DMS114 treated with DMSO at 0.1 percent for 48 hours (cell line): ENCODE data around the gene PLAAT1.

ENCODE experiments used
- DNase-seq: peaks from one replicate; lab custom pipeline; 2025; ENCODE audit not compliant: unreplicated experiment; lab: John Stamatoyannopoulos, UW

Gene PLAAT1

GRCh38 chr3:193240850-193241706, at the start of gene PLAAT1:
TSS of gene PLAAT1 (plus strand) at chr3:193241222. CDS start at chr3:193255651, 14,429 bp downstream.
- DNase-seq = peak; percentile 40

DNA sequence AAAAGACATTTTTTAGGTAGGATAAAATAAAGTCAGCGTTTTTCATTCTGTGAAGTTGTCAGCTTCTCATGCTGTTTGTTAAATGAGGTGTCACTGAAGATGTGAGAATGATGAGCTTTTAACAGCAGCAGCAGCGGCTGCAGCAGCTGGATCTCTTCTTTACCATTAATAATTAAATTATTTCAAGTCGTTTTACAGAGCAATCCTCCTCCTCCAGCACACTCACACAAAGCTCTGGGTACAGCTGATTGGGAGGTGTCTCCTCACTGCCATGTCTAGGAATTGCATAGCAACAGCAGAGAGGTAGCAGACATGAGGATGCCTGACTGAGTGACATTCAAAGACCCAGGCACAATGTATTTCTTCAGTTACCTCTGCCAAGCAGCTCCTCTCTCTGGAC, 46.7 kb upstream of the PLAAT1 start:
- DNase-seq = no peak

DNA sequence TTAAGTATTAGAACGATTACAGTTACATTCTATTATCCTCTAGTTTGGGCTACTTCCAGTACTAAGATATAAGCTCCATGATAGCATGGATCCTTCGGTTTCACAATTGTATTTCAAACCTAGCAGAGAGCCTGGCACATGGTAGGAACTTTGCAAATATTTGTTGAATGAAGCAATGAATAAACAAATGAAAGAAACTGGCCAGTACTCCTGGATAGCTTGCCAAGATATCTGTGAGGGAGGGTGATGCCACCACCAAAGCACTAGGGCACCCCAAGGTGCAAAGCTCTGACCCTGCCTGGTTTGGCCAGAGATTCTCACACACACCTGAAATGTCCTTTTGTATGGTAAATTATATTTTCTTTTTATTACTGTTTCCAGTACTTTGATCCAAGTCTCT, 44.3 kb upstream of the PLAAT1 start:
- DNase-seq = no peak

DNA sequence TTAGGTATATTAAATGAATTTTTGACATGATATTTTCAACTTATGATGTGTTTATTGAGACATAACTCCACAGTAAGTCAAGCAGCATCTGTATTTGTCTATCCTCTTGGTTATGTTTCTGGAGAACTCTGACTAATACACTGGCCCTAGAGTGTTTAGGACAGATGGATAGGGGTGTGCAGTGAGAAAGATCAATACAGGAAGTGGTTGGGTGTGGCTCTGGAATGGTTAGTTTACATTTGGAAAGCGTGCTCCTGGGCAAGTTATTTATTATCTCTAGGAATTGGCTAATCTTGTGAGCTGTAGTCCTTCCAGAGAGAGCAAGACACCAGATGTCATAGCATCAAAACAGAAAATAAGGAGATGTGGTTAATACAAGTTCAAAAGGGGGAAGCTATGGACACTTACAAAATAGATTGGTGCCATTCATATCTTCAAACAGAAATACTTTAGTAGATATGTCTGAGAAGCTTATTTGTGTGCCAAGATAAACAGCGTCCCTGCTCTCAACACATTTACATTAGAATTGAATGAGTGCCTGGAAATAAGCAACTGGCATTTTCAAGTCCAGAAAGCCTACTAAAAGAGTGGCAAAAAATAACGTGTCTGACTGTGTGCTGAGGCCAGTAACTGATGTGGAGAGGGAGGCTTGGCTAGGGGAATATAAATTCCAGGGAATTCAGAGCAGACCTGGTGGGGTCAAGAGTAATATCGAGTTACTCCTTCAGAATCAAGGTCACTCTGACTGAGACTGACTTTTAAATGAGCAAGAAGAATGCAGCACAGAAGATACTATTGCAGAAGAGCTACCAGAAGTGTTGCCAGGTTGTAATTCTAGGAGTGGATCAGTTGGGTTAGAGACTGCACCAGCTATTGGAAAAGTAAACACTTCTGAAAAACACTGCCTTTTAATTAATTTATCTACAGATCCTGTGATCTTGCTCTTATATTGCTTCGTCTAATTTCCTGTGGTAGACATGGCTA, 33.4 kb upstream of the PLAAT1 start:
- no peak for DNase-seq

- DNase-seq = no peak
Observed at GRCh38 chr3:193210618-193211017, 30.4 kb upstream of the PLAAT1 start.

GRCh38 chr3:193211173-193211572, 29.8 kb upstream of the PLAAT1 start:
- no peak for DNase-seq

- no peak for DNase-seq
Observed at GRCh38 chr3:193211984-193212383, 29.0 kb upstream of the PLAAT1 start.

- no peak for DNase-seq
Observed at GRCh38 chr3:193212844-193213243, 28.2 kb upstream of the PLAAT1 start.

GRCh38 chr3:193214445-193214844, 26.6 kb upstream of the PLAAT1 start:
- no peak for DNase-seq

DNA sequence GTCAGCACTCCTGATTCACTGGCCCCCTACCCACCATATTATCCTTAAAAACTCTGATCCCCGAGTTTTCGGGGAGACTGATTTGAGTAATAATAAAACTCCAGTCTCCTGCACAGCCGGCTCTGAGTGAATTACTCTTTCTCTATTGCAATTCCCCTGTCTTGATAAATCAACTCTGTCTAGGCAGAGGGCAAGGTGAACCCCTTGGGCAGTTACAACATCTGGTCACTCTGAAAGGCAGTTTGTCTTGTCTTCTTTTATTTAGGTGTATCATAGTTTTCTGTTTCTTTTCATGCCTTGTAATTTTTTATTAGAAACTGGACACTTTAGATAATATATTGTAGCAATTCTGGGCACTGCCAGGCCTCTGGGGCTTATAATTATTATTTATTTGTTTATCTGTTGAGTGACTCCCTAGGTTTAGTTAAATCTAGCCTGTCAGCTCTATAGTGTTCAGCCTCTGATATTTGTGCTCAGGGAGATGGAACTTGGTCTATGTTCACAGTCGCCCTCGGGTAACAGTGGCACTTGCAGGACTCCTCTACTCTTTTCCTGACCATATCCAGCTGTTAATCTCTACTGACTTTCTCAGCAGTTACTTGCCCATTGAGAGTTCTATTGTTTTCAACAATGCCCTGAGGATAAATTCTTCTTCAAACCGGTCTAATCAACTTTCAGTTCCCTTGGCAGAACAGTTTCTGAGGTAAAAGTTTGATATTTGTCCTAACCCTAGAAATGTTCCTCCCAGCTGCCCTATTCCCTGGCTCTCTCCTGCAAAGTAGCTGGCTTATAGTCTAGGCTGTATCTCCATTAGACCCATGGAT, 15.5 kb upstream of the PLAAT1 start:
- DNase-seq = no peak

- no peak for DNase-seq
Observed at GRCh38 chr3:193228206-193228605, 12.8 kb upstream of the PLAAT1 start.

DNA sequence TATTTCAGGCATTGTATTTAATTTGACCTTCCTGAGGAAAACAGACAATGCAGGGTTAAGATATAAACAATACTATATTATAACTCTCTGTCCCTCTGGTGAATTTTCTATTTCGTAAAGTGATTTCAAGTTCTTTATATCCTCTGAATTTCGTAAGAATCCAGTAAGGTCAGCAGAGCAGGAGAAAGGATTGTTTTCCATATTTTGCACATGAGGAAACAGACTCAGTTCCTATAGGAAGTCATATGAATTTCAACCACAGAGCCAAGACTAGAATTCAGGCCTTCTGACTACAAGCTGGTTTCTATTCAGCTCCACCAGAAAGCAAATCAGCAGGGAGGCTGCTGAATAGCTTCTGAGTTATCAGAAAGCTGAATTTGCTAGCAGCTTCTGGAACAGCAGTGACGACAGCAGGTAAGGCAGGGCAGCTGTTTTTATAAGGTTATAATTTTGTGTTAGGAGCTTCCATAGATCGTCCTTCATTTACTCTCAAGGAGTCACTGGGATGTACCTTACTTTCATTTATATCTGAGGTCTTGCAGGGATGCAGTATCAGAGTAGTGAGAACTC, 11.1 kb upstream of the PLAAT1 start:
- no peak for DNase-seq

DNA sequence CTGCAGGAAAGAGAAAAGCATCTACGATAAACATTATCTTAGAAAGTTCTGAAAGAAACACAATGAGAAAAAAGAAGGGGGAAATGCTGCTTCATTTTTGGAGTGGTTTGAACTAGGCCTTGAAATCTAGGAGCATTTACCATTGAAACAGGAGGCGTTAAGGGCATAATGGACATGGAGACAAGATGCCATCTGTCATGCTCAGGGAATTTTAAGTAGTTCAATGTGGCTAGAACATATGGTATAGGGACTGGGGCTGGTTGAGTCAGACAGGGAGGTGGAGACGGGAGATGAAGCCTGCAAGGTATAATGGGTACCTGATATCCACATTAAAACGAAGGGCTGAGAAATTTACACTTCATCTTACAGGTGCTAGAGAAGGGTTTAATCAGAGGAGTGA, 10.4 kb upstream of the PLAAT1 start:
- DNase-seq = no peak

GRCh38 chr3:193231201-193231600, 9.8 kb upstream of the PLAAT1 start:
- DNase-seq = no peak

- no peak for DNase-seq
Observed at GRCh38 chr3:193236599-193236998, 4.4 kb upstream of the PLAAT1 start.

DNA sequence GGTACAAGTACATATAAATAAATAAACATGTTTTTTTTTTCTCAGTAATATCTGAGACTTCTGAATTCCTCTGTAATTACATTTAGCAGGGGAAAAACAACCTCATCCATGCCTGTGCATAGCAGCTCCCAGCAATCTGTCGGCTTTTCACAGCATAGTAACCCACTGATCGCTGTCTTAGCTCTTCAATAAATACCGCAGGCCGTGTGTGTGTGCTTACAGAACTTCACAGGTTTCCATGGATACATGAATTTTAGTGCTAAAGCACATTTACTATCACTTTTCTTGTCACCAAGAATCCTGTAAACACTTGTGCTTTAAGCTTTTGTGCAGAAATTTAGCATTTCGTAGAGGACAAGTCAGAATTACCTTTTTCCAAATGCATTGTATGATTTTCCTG, 4.0 kb upstream of the PLAAT1 start:
- no peak for DNase-seq

GRCh38 chr3:193240436-193240849, 579 bp upstream of the PLAAT1 start:
- DNase-seq = no peak

- DNase-seq = no peak
Observed at GRCh38 chr3:193241716-193242115, 694 bp downstream of the PLAAT1 start.

DNA sequence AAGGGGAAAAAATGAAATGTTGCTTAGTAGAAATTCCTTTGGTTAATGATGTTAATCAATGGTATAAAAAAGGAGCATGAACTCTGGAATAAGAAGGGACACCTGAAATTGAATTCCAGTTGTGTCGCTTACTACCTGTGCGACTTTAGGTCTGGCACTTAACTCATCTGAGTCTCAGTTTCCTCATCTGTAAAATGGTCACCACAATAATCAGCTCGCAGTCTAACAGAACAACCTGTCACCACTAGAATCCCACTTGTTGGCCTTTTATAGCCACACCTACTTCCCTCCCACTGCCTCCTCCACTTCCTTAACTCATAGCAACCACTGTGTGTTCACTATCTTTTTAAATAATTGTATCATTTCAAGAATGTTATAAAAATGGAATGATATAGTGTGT, 2.5 kb downstream of the PLAAT1 start:
- no peak for DNase-seq

DNA sequence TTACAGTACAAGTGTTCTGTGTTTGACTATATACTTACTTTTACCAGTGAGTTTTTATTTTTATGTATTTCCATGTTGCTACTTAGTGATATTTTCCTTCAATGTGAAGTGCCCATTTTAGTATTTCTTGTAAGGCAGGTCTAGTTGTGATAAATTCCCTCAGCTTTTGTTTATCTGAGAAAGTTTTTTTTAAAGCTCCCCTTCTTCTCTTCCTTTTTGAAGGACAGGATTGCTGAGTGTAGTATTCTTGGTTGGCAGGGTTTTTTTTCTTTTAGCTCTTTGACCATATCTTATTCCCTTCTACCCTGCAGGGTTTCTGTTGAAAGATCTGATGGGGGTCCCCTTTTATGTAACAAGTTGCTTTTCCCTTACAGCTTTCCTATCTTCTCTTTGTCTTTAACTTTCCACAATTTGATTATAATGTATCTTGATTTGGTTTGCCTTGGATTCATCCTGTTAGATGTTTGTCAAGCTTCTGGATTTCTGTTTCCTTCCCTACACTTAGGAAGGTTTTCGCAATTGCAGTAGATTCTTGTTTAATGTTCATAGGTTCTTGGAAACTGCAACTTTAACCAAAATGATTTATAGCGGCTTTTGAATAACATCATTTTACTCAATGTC, 7.9 kb downstream of the PLAAT1 start:
- no peak for DNase-seq
